Smooth muscle cell (in vitro differentiated cells): ENCODE measurements around the gene OR5B17. TPM values are rescaled to one million over a fixed set of nuclear protein-coding genes. Genes with fewer than 3 reads are reported as not detected.

Source experiments
- DNase-seq: peaks from one replicate; lab custom pipeline; 2025; ENCODE audit not compliant: unreplicated experiment; lab: John Stamatoyannopoulos, UW
- H2AFZ ChIP-seq: fragments of 200-600 bp; sonication (generic); 2 replicates; pipeline ENCODE4 v1.6.0; 2016; ENCODE audit warnings: antibody characterized with exemption, low read depth, mild to moderate bottlenecking
- H3F3A ChIP-seq: fragments of 200-600 bp; sonication (generic); 2 replicates; pipeline ENCODE4 v1.6.0; 2017; ENCODE audit warnings: antibody characterized with exemption, low read depth
- H3K27ac ChIP-seq: fragments of 200-600 bp; sonication (generic); 2 replicates; pipeline ENCODE4 v1.5.1; 2016; ENCODE audit warnings: low read depth, mild to moderate bottlenecking
- H3K27me3 ChIP-seq: fragments of 200-600 bp; sonication (generic); 2 replicates; pipeline ENCODE4 v1.6.1; 2016; ENCODE audit warnings: low read depth, mild to moderate bottlenecking
- H3K36me3 ChIP-seq: fragments of 200-600 bp; sonication (generic); 2 replicates; pipeline ENCODE4 v1.5.1; 2016; ENCODE audit warnings: low read depth
- H3K4me1 ChIP-seq: fragments of 200-600 bp; sonication (generic); 2 replicates; pipeline ENCODE4 v1.5.1; 2016; ENCODE audit warnings: low read depth
- H3K4me2 ChIP-seq: fragments of 200-600 bp; sonication (generic); 2 replicates; pipeline ENCODE4 v1.6.0; 2016; ENCODE audit warnings: mild to moderate bottlenecking
- H3K4me3 ChIP-seq: fragments of 200-600 bp; sonication (generic); 2 replicates; pipeline ENCODE4 v1.5.1; 2016; ENCODE audit warnings: mild to moderate bottlenecking
- H3K79me2 ChIP-seq: fragments of 200-600 bp; sonication (generic); 2 replicates; pipeline ENCODE4 v1.6.0; 2016; ENCODE audit warnings: low read depth, mild to moderate bottlenecking
- H3K9ac ChIP-seq: fragments of 200-600 bp; sonication (generic); 2 replicates; pipeline ENCODE4 v1.6.0; 2016; ENCODE audit warnings: low read depth
- H3K9me3 ChIP-seq: fragments of 200-600 bp; sonication (generic); replicated peaks from 2 replicates; pipeline ENCODE4 v1.5.1; 2016; ENCODE audit warnings: low read depth
- H4K20me1 ChIP-seq: fragments of 200-600 bp; sonication (generic); 2 replicates; pipeline ENCODE4 v1.6.0; 2016; ENCODE audit warnings: low read depth
- WGBS: methylation state at CpG from one replicate; pipeline ENCODE4 v1.1.7; 2016; ENCODE audit warnings: low lambda C conversion rate; 5-methylcytosine and 5-hydroxymethylcytosine counted together
- polyA plus RNA-seq: library from polyadenylated mRNA; unstranded; fragments of >200 nt; fragmentation: Nextera tagmentation; extraction: Ambion mirVana; gene quantifications from 2 replicates; pipeline ENCODE4 v1.2.1, GENCODE V29; 2016
- total RNA-seq: library from RNA; depleted of rRNA; stranded (reverse); fragments of >200 nt; gene quantifications from 2 replicates; pipeline ENCODE4 v1.2.3, GENCODE V29; 2014
- TF ChIP-seq, protein P1 (sequence below): fragments of 200-600 bp; sonication (generic); IDR thresholded peaks from 2 replicates; pipeline ENCODE4 v1.5.1; 2017; ENCODE audit warnings: borderline replicate concordance, mild to moderate bottlenecking, antibody characterized with exemption; ENCODE audit not compliant: insufficient read depth, poor library complexity, severe bottlenecking

OR5B17 gene
- total and polyA plus RNA-seq, 2 experiments from 2014 or later, result not detected

DNA sequence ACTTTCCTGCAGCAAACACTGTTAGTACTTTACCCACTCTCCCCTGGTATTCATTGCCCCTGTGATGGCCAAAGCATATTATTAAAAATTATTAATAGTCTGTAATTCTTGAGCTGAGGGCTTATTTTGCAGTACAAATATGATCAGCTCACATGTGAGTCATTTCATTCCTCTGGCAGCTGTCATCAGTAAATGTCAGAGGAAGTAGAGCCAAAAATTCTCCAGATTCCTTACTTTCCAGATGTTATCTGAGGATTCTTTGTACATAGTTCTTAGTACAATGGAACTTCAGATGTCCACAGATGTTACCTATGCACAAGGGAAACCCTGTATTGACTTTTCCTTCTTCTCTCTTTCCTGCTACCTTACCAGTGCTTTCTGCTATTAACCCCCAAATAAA lies 35.3 kb upstream of the OR5B17 start:
- TF ChIP-seq, protein P1, sequence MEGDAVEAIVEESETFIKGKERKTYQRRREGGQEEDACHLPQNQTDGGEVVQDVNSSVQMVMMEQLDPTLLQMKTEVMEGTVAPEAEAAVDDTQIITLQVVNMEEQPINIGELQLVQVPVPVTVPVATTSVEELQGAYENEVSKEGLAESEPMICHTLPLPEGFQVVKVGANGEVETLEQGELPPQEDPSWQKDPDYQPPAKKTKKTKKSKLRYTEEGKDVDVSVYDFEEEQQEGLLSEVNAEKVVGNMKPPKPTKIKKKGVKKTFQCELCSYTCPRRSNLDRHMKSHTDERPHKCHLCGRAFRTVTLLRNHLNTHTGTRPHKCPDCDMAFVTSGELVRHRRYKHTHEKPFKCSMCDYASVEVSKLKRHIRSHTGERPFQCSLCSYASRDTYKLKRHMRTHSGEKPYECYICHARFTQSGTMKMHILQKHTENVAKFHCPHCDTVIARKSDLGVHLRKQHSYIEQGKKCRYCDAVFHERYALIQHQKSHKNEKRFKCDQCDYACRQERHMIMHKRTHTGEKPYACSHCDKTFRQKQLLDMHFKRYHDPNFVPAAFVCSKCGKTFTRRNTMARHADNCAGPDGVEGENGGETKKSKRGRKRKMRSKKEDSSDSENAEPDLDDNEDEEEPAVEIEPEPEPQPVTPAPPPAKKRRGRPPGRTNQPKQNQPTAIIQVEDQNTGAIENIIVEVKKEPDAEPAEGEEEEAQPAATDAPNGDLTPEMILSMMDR, result no peak
- Histone ChIP-seq H3K9ac (no peak overlapping the region), H4K20me1 (no peaks in the 10 kb centered on the region), H3F3A (no peaks in the 10 kb centered on the region), H2AFZ (no peak overlapping the region), H3K9me3 (peaks cover 8% of the 10 kb centered on the region), H3K4me2 (no peak overlapping the region), H3K36me3 (no peaks in the 10 kb centered on the region), H3K4me1 (no peaks in the 10 kb centered on the region), H3K27ac (no peak overlapping the region), H3K4me3 (no peak overlapping the region), H3K27me3 (no peaks in the 10 kb centered on the region), H3K79me2 (no peaks in the 10 kb centered on the region)
- no peak for DNase-seq

DNA sequence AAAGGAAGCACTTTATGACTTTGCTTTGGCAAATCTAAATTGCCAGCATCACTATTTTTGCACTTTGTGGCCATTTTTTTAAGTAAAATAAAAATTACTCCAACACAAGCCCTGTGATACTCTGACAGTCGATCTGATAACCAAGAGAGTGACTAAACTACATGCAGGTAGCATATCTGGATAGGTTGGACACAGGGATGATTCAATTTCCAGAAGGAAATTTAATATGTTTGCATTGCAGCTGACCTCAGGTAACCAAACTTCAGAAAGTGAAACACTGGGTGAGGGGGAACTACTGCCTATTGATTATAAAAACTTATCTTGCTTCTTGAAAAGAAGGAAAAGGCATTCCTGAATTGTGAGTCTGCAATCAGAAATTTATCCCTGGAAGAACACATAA lies 33.9 kb upstream of the OR5B17 start:
- H3K79me2 ChIP-seq, result no peaks in the 10 kb centered on the region
- H3K27me3 ChIP-seq, result no peaks in the 10 kb centered on the region
- no peak overlapping the region for H2AFZ ChIP-seq
- TF ChIP-seq, protein P1, result no peak
- H3K36me3 ChIP-seq, result no peaks in the 10 kb centered on the region
- no peaks in the 10 kb centered on the region for H3K4me1 ChIP-seq
- H4K20me1 ChIP-seq, result no peaks in the 10 kb centered on the region
- no peak overlapping the region for H3K4me2 ChIP-seq
- H3K9ac ChIP-seq, result no peak overlapping the region
- H3K27ac ChIP-seq, result no peak overlapping the region
- DNase-seq, result no peak
- H3F3A ChIP-seq, result no peaks in the 10 kb centered on the region
- H3K4me3 ChIP-seq, result no peak overlapping the region
- 41% methylated on average over 1 of the region's 1 CpG for WGBS
- peaks cover 8% of the 10 kb centered on the region for H3K9me3 ChIP-seq

DNA sequence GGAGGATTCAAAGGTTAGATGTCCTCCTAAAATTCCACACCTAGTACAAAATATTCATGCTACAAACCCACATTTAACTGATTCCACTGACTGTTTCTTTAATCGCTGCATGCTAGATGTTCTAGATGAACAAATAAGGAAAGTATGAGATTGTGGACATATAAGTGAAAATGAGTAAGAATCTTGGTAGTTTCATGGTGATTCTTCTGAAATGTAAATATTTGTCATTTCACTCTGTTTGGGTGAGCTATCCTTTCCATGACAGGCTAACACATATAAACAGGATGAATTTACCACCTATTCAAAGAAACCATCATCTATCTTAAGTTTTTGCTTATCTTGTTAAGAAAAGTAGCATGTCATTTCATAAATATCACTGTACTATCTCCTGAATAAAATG lies 33.0 kb upstream of the OR5B17 start:
- H3K79me2 ChIP-seq, result no peaks in the 10 kb centered on the region
- no peak overlapping the region for H2AFZ ChIP-seq
- no peaks in the 10 kb centered on the region for H3K4me1 ChIP-seq
- no peaks in the 10 kb centered on the region for H3F3A ChIP-seq
- no peak for DNase-seq
- no peaks in the 10 kb centered on the region for H3K36me3 ChIP-seq
- H3K4me3 ChIP-seq, result no peak overlapping the region
- peaks cover 8% of the 10 kb centered on the region for H3K9me3 ChIP-seq
- no peak overlapping the region for H3K27ac ChIP-seq
- TF ChIP-seq, protein P1, result no peak
- H3K9ac ChIP-seq, result no peak overlapping the region
- no peaks in the 10 kb centered on the region for H3K27me3 ChIP-seq
- H3K4me2 ChIP-seq, result no peak overlapping the region
- WGBS, result 87% methylated on average over 1 of the region's 1 CpG
- H4K20me1 ChIP-seq, result no peaks in the 10 kb centered on the region

DNA sequence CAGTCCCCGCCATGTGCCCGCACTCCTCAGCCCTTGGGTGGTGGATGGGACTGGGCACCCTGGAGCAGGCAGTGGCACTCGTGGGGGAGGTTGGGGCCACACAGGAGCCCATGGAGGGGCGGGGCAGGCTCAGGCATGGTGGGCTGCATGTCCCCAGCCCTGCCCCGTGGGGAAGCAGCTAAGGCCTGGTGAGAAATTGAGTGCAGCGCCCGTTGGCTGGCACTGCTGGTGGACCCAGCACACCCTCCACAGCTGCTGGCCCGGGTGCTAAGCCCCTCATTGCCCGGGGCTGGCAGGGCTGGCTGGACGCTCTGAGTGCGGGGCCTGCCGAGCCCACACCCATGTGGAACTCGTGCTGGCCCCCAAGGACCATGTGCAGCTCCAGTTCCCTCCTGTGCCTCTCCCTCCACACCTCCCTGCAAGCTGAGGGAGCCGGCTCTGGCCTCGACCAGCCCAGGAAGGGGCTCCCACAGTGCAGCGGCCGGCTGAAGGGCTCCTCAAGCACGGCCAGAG lies 31.7 kb upstream of the OR5B17 start:
- no peaks in the 10 kb centered on the region for H3K27me3 ChIP-seq
- TF ChIP-seq, protein P1, result no peak
- H2AFZ ChIP-seq, result no peak overlapping the region
- H3K79me2 ChIP-seq, result no peaks in the 10 kb centered on the region
- no peak overlapping the region for H3K4me3 ChIP-seq
- H3K9ac ChIP-seq, result no peak overlapping the region
- H3K9me3 ChIP-seq, result peaks cover 8% of the 10 kb centered on the region
- H3K4me2 ChIP-seq, result no peak overlapping the region
- no peaks in the 10 kb centered on the region for H4K20me1 ChIP-seq
- H3K36me3 ChIP-seq, result no peaks in the 10 kb centered on the region
- H3K27ac ChIP-seq, result no peak overlapping the region
- no peak for DNase-seq
- WGBS, result 83% methylated on average over 13 of the region's 18 CpGs
- H3K4me1 ChIP-seq, result no peaks in the 10 kb centered on the region
- H3F3A ChIP-seq, result no peaks in the 10 kb centered on the region
